Liver (tissue), 3 donors: ENCODE data around the gene DENND4A.

ENCODE experiments used
- ATF3 ChIP-seq: IDR thresholded peaks from 2 replicates; pipeline ENCODE4 v1.6.1; 2016; ENCODE audit warnings: antibody characterized with exemption
- CTCF ChIP-seq: fragments of 150-350 bp; IDR thresholded peaks from 2 replicates; pipeline ENCODE4 v1.5.1; 2017; ENCODE audit warnings: improper control_type of control experiment, low read depth, low read length; ENCODE audit not compliant: missing input control
- EGR1 ChIP-seq, 2 donors: IDR thresholded peaks; 2 replicates each; pipeline ENCODE4 v1.6.1; 2016 to 2018; ENCODE audit warnings: antibody characterized with exemption in 2 of 2, low read depth in 2 of 2
- JUND ChIP-seq, 2 donors: IDR thresholded peaks; 2 replicates each; pipeline ENCODE4 v1.6.1; 2016; ENCODE audit warnings: antibody characterized with exemption in 2 of 2
- MAX ChIP-seq: IDR thresholded peaks from 2 replicates; pipeline ENCODE4 v1.6.1; 2016; ENCODE audit warnings: antibody characterized with exemption
- NR2F2 ChIP-seq: IDR thresholded peaks from 2 replicates; pipeline ENCODE4 v1.6.1; 2016; ENCODE audit warnings: antibody characterized with exemption
- RAD21 ChIP-seq, 2 donors: IDR thresholded peaks; 2 replicates each; pipeline ENCODE4 v1.6.1; 2016; ENCODE audit warnings: antibody characterized with exemption in 2 of 2, mild to moderate bottlenecking in 2 of 2
- REST ChIP-seq: IDR thresholded peaks from 2 replicates; pipeline ENCODE4 v1.6.1; 2016; ENCODE audit warnings: antibody characterized with exemption, mild to moderate bottlenecking
- SP1 ChIP-seq: IDR thresholded peaks from 2 replicates; pipeline ENCODE4 v1.6.1; 2018; ENCODE audit warnings: antibody characterized with exemption, mild to moderate bottlenecking
- TAF1 ChIP-seq: conservative IDR thresholded peaks from 2 replicates; pipeline ENCODE4 v1.6.1; 2016; ENCODE audit warnings: antibody characterized with exemption, mild to moderate bottlenecking
- YY1 ChIP-seq: IDR thresholded peaks from 2 replicates; pipeline ENCODE4 v1.6.1; 2016; ENCODE audit warnings: antibody characterized with exemption, mild to moderate bottlenecking
- ZBTB33 ChIP-seq: IDR thresholded peaks from 2 replicates; pipeline ENCODE4 v1.6.1; 2016; ENCODE audit warnings: antibody characterized with exemption
- donor health status: healthy.
- donor health status: healthy.

- no peak for TF ChIP-seq JUND (IDR thresholded peaks at IDR 0.05)
- TF ChIP-seq REST: no peak
- TF ChIP-seq CTCF: no peak
- TF ChIP-seq NR2F2: no peak
- TF ChIP-seq SP1: no peak
- TF ChIP-seq YY1: no peak
- no peak for TF ChIP-seq MAX
- TF ChIP-seq RAD21 (IDR thresholded peaks at IDR 0.05): no peak
- no peak for TF ChIP-seq ATF3
- no peak for TF ChIP-seq TAF1
- TF ChIP-seq ZBTB33: no peak
- no peak for TF ChIP-seq EGR1 (IDR thresholded peaks at IDR 0.05; ENCODE audit: low read depth in 2 of 2)
Observed at GRCh38 chr15:65680544-65680943, 111.5 kb downstream of the DENND4A start.
